ENCODE data around the gene RAVER2.
"Not testable (repeated sequence)": the region's sequence is repeated elsewhere in the genome, so short reads cannot be mapped to it uniquely, and the experiment has no call there.

Gene RAVER2

GRCh38 chr1:64745986-64746940 is 1.4 kb downstream of the RAVER2 start:
- H3K4me3 ChIP-seq (ENCODE audit: low read depth, low read length): peak overlapping the region; percentile 65

GRCh38 chr1:64748222-64748621 is 3.3 kb downstream of the RAVER2 start:
- no peak overlapping the region for H3K4me3 ChIP-seq (ENCODE audit: low read depth, low read length)

GRCh38 chr1:64748706-64749105 is 3.8 kb downstream of the RAVER2 start:
- no peak overlapping the region for H3K4me3 ChIP-seq (ENCODE audit: low read depth, low read length)

- no peak overlapping the region for H3K4me3 ChIP-seq (ENCODE audit: low read depth, low read length)
Measured at GRCh38 chr1:64750092-64750491, 5.2 kb downstream of the RAVER2 start.

- H3K4me3 ChIP-seq (ENCODE audit: low read depth, low read length): no peak overlapping the region
Measured at GRCh38 chr1:64750875-64751274, 6.0 kb downstream of the RAVER2 start.

GRCh38 chr1:64754173-64754572 is 9.3 kb downstream of the RAVER2 start:
- no peak overlapping the region for H3K4me3 ChIP-seq (ENCODE audit: low read depth, low read length)

- H3K4me3 ChIP-seq (ENCODE audit: low read depth, low read length): no peak overlapping the region
Measured at GRCh38 chr1:64755361-64755760, 10.5 kb downstream of the RAVER2 start.

GRCh38 chr1:64756770-64757169 is 11.9 kb downstream of the RAVER2 start:
- H3K4me3 ChIP-seq (ENCODE audit: low read depth, low read length): no peak overlapping the region

GRCh38 chr1:64757213-64757612 is 12.3 kb downstream of the RAVER2 start:
- H3K4me3 ChIP-seq (ENCODE audit: low read depth, low read length): no peak overlapping the region

- H3K4me3 ChIP-seq (ENCODE audit: low read depth, low read length): no peak overlapping the region
Measured at GRCh38 chr1:64758233-64758632, 13.4 kb downstream of the RAVER2 start.

GRCh38 chr1:64759968-64760367 is 15.1 kb downstream of the RAVER2 start:
- H3K4me3 ChIP-seq (ENCODE audit: low read depth, low read length): no peak overlapping the region

- H3K4me3 ChIP-seq (ENCODE audit: low read depth, low read length): no peak overlapping the region
Measured at GRCh38 chr1:64765012-64765411, 20.1 kb downstream of the RAVER2 start.

GRCh38 chr1:64765826-64766225 is 21.0 kb downstream of the RAVER2 start:
- H3K4me3 ChIP-seq (ENCODE audit: low read depth, low read length): no peak overlapping the region

GRCh38 chr1:64766429-64766828 is 21.6 kb downstream of the RAVER2 start:
- H3K4me3 ChIP-seq (ENCODE audit: low read depth, low read length): no peak overlapping the region

- no peak overlapping the region for H3K4me3 ChIP-seq (ENCODE audit: low read depth, low read length)
Measured at GRCh38 chr1:64769482-64769881, 24.6 kb downstream of the RAVER2 start.

- no peak overlapping the region for H3K4me3 ChIP-seq (ENCODE audit: low read depth, low read length)
Measured at GRCh38 chr1:64769971-64770370, 25.1 kb downstream of the RAVER2 start.

- not testable (repeated sequence) for H3K4me3 ChIP-seq (ENCODE audit: low read depth, low read length)
Measured at GRCh38 chr1:64773306-64773705, 28.4 kb downstream of the RAVER2 start.

- no peak overlapping the region for H3K4me3 ChIP-seq (ENCODE audit: low read depth, low read length)
Measured at GRCh38 chr1:64775113-64775512, 30.2 kb downstream of the RAVER2 start.

GRCh38 chr1:64782044-64782443 is 37.2 kb downstream of the RAVER2 start:
- not testable (repeated sequence) for H3K4me3 ChIP-seq (ENCODE audit: low read depth, low read length)

GRCh38 chr1:64782848-64783247 is 38.0 kb downstream of the RAVER2 start:
- H3K4me3 ChIP-seq (ENCODE audit: low read depth, low read length): not testable (repeated sequence)

GRCh38 chr1:64790832-64791487 is 46.1 kb downstream of the RAVER2 start:
- no peak overlapping the region for H3K4me3 ChIP-seq (ENCODE audit: low read depth, low read length)

- H3K4me3 ChIP-seq (ENCODE audit: low read depth, low read length): no peak overlapping the region
Measured at GRCh38 chr1:64798872-64799271, 54.0 kb downstream of the RAVER2 start.
